ENCODE results near the gene NLRP8.

DNA sequence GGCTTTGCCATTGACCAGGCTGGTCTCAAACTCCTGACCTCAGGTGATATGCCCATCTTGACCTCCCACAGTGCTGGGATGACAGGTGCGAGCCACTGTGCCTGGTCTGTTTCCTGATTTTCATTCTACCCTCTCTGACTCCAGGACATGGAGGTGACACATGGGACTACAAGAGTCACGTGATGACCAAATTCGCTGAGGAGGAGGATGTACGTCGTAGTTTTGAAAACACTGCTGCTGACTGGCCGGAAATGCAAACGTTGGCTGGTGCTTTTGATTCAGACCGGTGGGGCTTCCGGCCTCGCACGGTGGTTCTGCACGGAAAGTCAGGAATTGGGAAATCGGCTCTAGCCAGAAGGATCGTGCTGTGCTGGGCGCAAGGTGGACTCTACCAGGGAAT lies 79.1 kb downstream of the NLRP8 start:
- TF ChIP-seq CTCF (IDR thresholded peaks at IDR 0.05) (no peak), POLR2A (IDR thresholded peaks at IDR 0.05) (no peak)
